HCT116 (cell line): ENCODE data around the gene RARB. TPM values are rescaled to one million over a fixed set of nuclear protein-coding genes. Genes with fewer than 3 reads are reported as not detected.

Experiments used
- ATAC-seq: fragments of 200-7000 bp; cut with Tn5 transposase; 2 replicates; pipeline ENCODE4 v1.9.1; 2020; ENCODE audit warnings: mild to moderate bottlenecking, moderate library complexity
- BruUV-seq: library from RNA; stranded (reverse); fragments of 400-500 nt; replicated peaks from 2 replicates; lab custom pipeline; 2021; lab: Mats Ljungman, UMichigan
- CTCF ChIA-PET: fragments of 300-600 bp; sonication (Branson Sonifier 250); formaldehyde crosslinking; loops from one replicate; lab custom pipeline; 2021; ENCODE audit warnings: antibody characterized with exemption; lab: Charles Lee
- POLR2A ChIA-PET: fragments of 300-600, 350-600 bp; sonication (Branson Sonifier 250); formaldehyde crosslinking; loops from one replicate; lab custom pipeline; 2021; ENCODE audit warnings: antibody characterized with exemption; lab: Charles Lee
- RAD21 ChIA-PET, 2 experiments: fragments of 300-600 bp; sonication (Branson Sonifier 250); formaldehyde crosslinking; loops; one replicate each; lab custom pipeline; 2023; ENCODE audit warnings: low total read pairs in 2 of 2; ENCODE audit not compliant: uncharacterized antibody in 2 of 2, unreplicated experiment in 2 of 2, low non-redundant PET in 1 of 2; lab: Charles Lee
- DNase-seq: peaks from one replicate; pipeline ENCODE4 v3.0.0-alpha.2; 2010; ENCODE audit warnings: low read depth, low spot score
- H2AFZ ChIP-seq: fragments of 200-600 bp; shearing (Covaris generic), sonication (generic); 2 replicates; pipeline ENCODE4 v1.6.1; 2017; ENCODE audit warnings: low read depth, mixed run types, mixed read lengths, antibody characterized with exemption, low read length; ENCODE audit not compliant: poor library complexity, severe bottlenecking
- H3K27ac ChIP-seq: 2 replicates; pipeline ENCODE4 v1.5.1; 2012; ENCODE audit warnings: low read depth, low read length
- H3K27me3 ChIP-seq: fragments of 200-600 bp; sonication (generic); 2 replicates; pipeline ENCODE4 v1.6.1; 2016; ENCODE audit warnings: mixed run types, low read length, mixed read lengths; ENCODE audit not compliant: insufficient read depth
- H3K36me3 ChIP-seq, 2 experiments: fragments of 200-500 bp in 1 of 2; fragments of 200-600 bp in 1 of 2; sonication (Bioruptor generic) in 1 of 2; sonication (generic) in 1 of 2; 2 replicates each; pipeline versions ENCODE4 v1.5.1 to v1.6.1; 2014 to 2016; ENCODE audit warnings: low read length in 2 of 2, inconsistent platforms in 1 of 2, mixed read lengths in 1 of 2, mixed run types in 1 of 2; ENCODE audit not compliant: insufficient read depth in 2 of 2, control insufficient read depth in 1 of 2
- H3K4me1 ChIP-seq, 2 experiments: fragments of 200-600 bp in 1 of 2; sonication (generic) in 1 of 2; 2 replicates each; pipeline versions ENCODE4 v1.5.1 to v1.6.1; 2012 to 2017; ENCODE audit warnings: low read length in 2 of 2, inconsistent platforms in 1 of 2, mild to moderate bottlenecking in 1 of 2, mixed read lengths in 1 of 2, mixed run types in 1 of 2, moderate library complexity in 1 of 2; ENCODE audit not compliant: insufficient read depth in 2 of 2, control insufficient read depth in 1 of 2
- H3K4me2 ChIP-seq: fragments of 200-600 bp; sonication (generic); 2 replicates; pipeline ENCODE4 v1.6.1; 2017; ENCODE audit warnings: mixed run types, low read length, mixed read lengths
- H3K4me3 ChIP-seq, 2 experiments: fragments of 200-600 bp in 1 of 2; sonication (generic) in 1 of 2; replicated peaks in 1 of 2; 2 replicates each; pipeline ENCODE4 v1.5.1; 2011 to 2016; ENCODE audit warnings: low read length in 2 of 2, control low read depth in 1 of 2, low read depth in 1 of 2, mild to moderate bottlenecking in 1 of 2, mixed read lengths in 1 of 2, mixed run types in 1 of 2
- H3K79me2 ChIP-seq: fragments of 200-600 bp; sonication (generic); 2 replicates; pipeline ENCODE4 v1.6.1; 2017; ENCODE audit warnings: mild to moderate bottlenecking, mixed run types, low read length, moderate library complexity, mixed read lengths; ENCODE audit not compliant: insufficient read depth
- H3K9ac ChIP-seq: fragments of 200-600 bp; sonication (generic); 2 replicates; pipeline ENCODE4 v1.6.1; 2016; ENCODE audit warnings: low read length, mixed read lengths
- H3K9me2 ChIP-seq: fragments of 200-600 bp; sonication (generic), shearing (Covaris generic); 2 replicates; pipeline ENCODE4 v1.6.1; 2017; ENCODE audit warnings: mixed run types, mild to moderate bottlenecking, moderate library complexity; ENCODE audit not compliant: insufficient read depth
- H3K9me3 ChIP-seq, 2 experiments: fragments of 200-500 bp in 1 of 2; fragments of 200-600 bp in 1 of 2; sonication (Bioruptor generic) in 1 of 2; sonication (generic) in 1 of 2; 2 replicates each; pipeline ENCODE4 v1.6.1; 2014 to 2017; ENCODE audit warnings: low read length in 2 of 2, mixed read lengths in 2 of 2, inconsistent platforms in 1 of 2, low read depth in 1 of 2, mild to moderate bottlenecking in 1 of 2, mixed run types in 1 of 2, moderate library complexity in 1 of 2; ENCODE audit not compliant: control insufficient read depth in 1 of 2, insufficient read depth in 1 of 2
- H4K20me1 ChIP-seq: fragments of 200-600 bp; sonication (generic), shearing (Covaris generic); 2 replicates; pipeline ENCODE4 v1.6.1; 2017; ENCODE audit warnings: mixed run types, mild to moderate bottlenecking, moderate library complexity; ENCODE audit not compliant: insufficient read depth
- CEBPB ChIP-seq: IDR thresholded peaks from 2 replicates; pipeline ENCODE4 v1.6.1; 2012; ENCODE audit warnings: low read depth
- EGR1 ChIP-seq: IDR thresholded peaks from 2 replicates; pipeline ENCODE4 v1.6.1; 2012; ENCODE audit warnings: low read depth
- ELF1 ChIP-seq: IDR thresholded peaks from 2 replicates; pipeline ENCODE4 v1.6.1; 2012; ENCODE audit warnings: low read depth, borderline replicate concordance
- EZH2 ChIP-seq: fragments of 200-600 bp; sonication (generic); IDR thresholded peaks from 2 replicates; pipeline ENCODE4 v1.6.1; 2017; ENCODE audit warnings: antibody characterized with exemption, mixed run types
- FOSL1 ChIP-seq: IDR thresholded peaks from 2 replicates; pipeline ENCODE4 v1.6.1; 2012; ENCODE audit warnings: low read depth
- JUND ChIP-seq: IDR thresholded peaks from 2 replicates; pipeline ENCODE4 v1.6.1; 2012
- POLR2A ChIP-seq: IDR thresholded peaks from 2 replicates; pipeline ENCODE4 v1.7.0; 2011; ENCODE audit warnings: borderline replicate concordance; ENCODE audit not compliant: insufficient read depth, insufficient read length; ENCODE audit errors: extremely low read depth
- SIN3A ChIP-seq: IDR thresholded peaks from 2 replicates; pipeline ENCODE4 v1.6.1; 2012; ENCODE audit warnings: low read depth
- SRF ChIP-seq: IDR thresholded peaks from 2 replicates; pipeline ENCODE4 v1.6.1; 2012; ENCODE audit warnings: low read depth
- ZFX ChIP-seq: fragments of 450-650 bp; IDR thresholded peaks from 2 replicates; pipeline ENCODE4 v1.6.1; 2017
- ZNF274 ChIP-seq: fragments of 200-500 bp; sonication (Bioruptor generic); IDR thresholded peaks from 2 replicates; pipeline ENCODE4 v1.6.1; 2014; ENCODE audit warnings: mild to moderate bottlenecking, low read depth, low read length, inconsistent platforms
- intact Hi-C: fragments of 100-400 bp; cut with micrococcal nuclease; formaldehyde crosslinking; loops from 2 replicates; pipeline ENCODE4 v1.10.0; 2022
- total RNA-seq: library from RNA; stranded (reverse); gene quantifications from one replicate; pipeline ENCODE4 v1.2.1, GENCODE V29; 2021; ENCODE audit not compliant: unreplicated experiment
- TF ChIP-seq, protein P1 (sequence below), 3 experiments: fragments of 200-600 bp in 1 of 3; sonication (generic) in 1 of 3; IDR thresholded peaks in 2 of 3; conservative IDR thresholded peaks in 1 of 3; 2 replicates each; pipeline ENCODE4 v1.5.1; 2012 to 2017; ENCODE audit warnings: low read depth in 2 of 3, low read length in 2 of 3, antibody characterized with exemption in 1 of 3, borderline replicate concordance in 1 of 3, control low read depth in 1 of 3, mild to moderate bottlenecking in 1 of 3, mixed read lengths in 1 of 3, mixed run types in 1 of 3, moderate library complexity in 1 of 3; ENCODE audit not compliant: insufficient read depth in 1 of 3
- TF ChIP-seq, protein P2 (sequence below): IDR thresholded peaks from 2 replicates; pipeline ENCODE4 v1.6.1; 2011; ENCODE audit warnings: mild to moderate bottlenecking, low read length, moderate library complexity; ENCODE audit not compliant: insufficient replicate concordance; ENCODE audit errors: extremely low read depth
- TF ChIP-seq, protein P3 (sequence below): IDR thresholded peaks from 2 replicates; pipeline ENCODE4 v1.6.1; 2012
- TF ChIP-seq, protein P4 (sequence below): IDR thresholded peaks from 2 replicates; pipeline ENCODE4 v1.6.1; 2012; ENCODE audit warnings: low read depth

RARB gene
- total RNA-seq, 1 experiment from 2014 or later = not detected

DNA sequence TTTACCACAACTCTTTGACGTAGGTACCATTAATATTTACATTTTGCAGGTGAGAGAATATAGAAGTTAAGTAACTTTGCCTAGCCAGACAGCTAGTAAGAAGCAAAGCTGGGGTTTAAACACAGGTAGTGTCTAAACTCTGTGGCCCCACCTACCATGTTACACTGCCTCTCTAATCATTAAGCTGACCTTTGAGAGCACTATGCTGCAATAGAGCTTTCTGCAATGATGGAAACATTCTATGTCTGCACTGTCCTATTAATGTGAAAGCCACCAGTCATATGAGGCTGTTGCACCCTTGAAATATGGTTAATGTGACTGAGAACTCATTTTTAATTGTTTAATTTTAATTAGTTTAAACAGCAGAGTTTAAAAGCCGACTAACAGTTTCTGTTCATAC lies 6.3 kb upstream of the RARB start:
- POLR2A ChIA-PET = no interaction called here
- intact Hi-C loops = no loop called here
- DNase-seq (no peak), ATAC-seq (no peak)
- RAD21 ChIA-PET = no interaction called here
- Histone ChIP-seq H3K79me2 (no peaks in the 10 kb centered on the region), H3K27me3 (peaks cover 70% of the 10 kb centered on the region), H3K9me2 (no peaks in the 10 kb centered on the region), H4K20me1 (no peaks in the 10 kb centered on the region), H3K4me1 (no peaks in the 10 kb centered on the region), H3K4me3 (no peak overlapping the region), H3K9ac (no peak overlapping the region), H3K4me2 (no peak overlapping the region), H2AFZ (no peak overlapping the region), H3K9me3 (no peaks in the 10 kb centered on the region), H3K27ac (no peak overlapping the region), H3K36me3 (no peaks in the 10 kb centered on the region)
- TF ChIP-seq, protein P1, sequence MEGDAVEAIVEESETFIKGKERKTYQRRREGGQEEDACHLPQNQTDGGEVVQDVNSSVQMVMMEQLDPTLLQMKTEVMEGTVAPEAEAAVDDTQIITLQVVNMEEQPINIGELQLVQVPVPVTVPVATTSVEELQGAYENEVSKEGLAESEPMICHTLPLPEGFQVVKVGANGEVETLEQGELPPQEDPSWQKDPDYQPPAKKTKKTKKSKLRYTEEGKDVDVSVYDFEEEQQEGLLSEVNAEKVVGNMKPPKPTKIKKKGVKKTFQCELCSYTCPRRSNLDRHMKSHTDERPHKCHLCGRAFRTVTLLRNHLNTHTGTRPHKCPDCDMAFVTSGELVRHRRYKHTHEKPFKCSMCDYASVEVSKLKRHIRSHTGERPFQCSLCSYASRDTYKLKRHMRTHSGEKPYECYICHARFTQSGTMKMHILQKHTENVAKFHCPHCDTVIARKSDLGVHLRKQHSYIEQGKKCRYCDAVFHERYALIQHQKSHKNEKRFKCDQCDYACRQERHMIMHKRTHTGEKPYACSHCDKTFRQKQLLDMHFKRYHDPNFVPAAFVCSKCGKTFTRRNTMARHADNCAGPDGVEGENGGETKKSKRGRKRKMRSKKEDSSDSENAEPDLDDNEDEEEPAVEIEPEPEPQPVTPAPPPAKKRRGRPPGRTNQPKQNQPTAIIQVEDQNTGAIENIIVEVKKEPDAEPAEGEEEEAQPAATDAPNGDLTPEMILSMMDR (IDR thresholded peaks at IDR 0.05 in 2 of 3, conservative IDR thresholded peaks at IDR 0.05 in 1 of 3; ENCODE audit: borderline replicate concordance in 1 of 3, insufficient read depth in 1 of 3, low read depth in 2 of 3, low read length in 2 of 3) = no peak
- TF ChIP-seq EZH2 (no peak), FOSL1 (no peak), ZFX (no peak), POLR2A (no peak), JUND (no peak), ELF1 (no peak), SRF (no peak), SIN3A (no peak), ZNF274 (no peak), CEBPB (no peak), EGR1 (no peak)
- TF ChIP-seq, protein P2, sequence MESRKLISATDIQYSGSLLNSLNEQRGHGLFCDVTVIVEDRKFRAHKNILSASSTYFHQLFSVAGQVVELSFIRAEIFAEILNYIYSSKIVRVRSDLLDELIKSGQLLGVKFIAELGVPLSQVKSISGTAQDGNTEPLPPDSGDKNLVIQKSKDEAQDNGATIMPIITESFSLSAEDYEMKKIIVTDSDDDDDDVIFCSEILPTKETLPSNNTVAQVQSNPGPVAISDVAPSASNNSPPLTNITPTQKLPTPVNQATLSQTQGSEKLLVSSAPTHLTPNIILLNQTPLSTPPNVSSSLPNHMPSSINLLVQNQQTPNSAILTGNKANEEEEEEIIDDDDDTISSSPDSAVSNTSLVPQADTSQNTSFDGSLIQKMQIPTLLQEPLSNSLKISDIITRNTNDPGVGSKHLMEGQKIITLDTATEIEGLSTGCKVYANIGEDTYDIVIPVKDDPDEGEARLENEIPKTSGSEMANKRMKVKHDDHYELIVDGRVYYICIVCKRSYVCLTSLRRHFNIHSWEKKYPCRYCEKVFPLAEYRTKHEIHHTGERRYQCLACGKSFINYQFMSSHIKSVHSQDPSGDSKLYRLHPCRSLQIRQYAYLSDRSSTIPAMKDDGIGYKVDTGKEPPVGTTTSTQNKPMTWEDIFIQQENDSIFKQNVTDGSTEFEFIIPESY = no peak
- TF ChIP-seq, protein P3, sequence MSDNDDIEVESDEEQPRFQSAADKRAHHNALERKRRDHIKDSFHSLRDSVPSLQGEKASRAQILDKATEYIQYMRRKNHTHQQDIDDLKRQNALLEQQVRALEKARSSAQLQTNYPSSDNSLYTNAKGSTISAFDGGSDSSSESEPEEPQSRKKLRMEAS = no peak
- TF ChIP-seq, protein P4, sequence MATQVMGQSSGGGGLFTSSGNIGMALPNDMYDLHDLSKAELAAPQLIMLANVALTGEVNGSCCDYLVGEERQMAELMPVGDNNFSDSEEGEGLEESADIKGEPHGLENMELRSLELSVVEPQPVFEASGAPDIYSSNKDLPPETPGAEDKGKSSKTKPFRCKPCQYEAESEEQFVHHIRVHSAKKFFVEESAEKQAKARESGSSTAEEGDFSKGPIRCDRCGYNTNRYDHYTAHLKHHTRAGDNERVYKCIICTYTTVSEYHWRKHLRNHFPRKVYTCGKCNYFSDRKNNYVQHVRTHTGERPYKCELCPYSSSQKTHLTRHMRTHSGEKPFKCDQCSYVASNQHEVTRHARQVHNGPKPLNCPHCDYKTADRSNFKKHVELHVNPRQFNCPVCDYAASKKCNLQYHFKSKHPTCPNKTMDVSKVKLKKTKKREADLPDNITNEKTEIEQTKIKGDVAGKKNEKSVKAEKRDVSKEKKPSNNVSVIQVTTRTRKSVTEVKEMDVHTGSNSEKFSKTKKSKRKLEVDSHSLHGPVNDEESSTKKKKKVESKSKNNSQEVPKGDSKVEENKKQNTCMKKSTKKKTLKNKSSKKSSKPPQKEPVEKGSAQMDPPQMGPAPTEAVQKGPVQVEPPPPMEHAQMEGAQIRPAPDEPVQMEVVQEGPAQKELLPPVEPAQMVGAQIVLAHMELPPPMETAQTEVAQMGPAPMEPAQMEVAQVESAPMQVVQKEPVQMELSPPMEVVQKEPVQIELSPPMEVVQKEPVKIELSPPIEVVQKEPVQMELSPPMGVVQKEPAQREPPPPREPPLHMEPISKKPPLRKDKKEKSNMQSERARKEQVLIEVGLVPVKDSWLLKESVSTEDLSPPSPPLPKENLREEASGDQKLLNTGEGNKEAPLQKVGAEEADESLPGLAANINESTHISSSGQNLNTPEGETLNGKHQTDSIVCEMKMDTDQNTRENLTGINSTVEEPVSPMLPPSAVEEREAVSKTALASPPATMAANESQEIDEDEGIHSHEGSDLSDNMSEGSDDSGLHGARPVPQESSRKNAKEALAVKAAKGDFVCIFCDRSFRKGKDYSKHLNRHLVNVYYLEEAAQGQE = no peak
- no TSS peak for BruUV-seq
- CTCF ChIA-PET = interaction anchor here (0.7 kb wide), 1 partner anchor 345 kb away, joined by 3 read pairs; no protein-coding TSS in a partner anchor
